Smooth muscle cell (in vitro differentiated cells): ENCODE data around the gene ZKSCAN1. TPM values are rescaled to one million over a fixed set of nuclear protein-coding genes. Genes with fewer than 3 reads are reported as not detected.

Source experiments
- DNase-seq: peaks from one replicate; lab custom pipeline; 2025; ENCODE audit not compliant: unreplicated experiment; lab: John Stamatoyannopoulos, UW
- H2AFZ ChIP-seq: fragments of 200-600 bp; sonication (generic); 2 replicates; pipeline ENCODE4 v1.6.0; 2016; ENCODE audit warnings: antibody characterized with exemption, low read depth, mild to moderate bottlenecking
- H3F3A ChIP-seq: fragments of 200-600 bp; sonication (generic); 2 replicates; pipeline ENCODE4 v1.6.0; 2017; ENCODE audit warnings: antibody characterized with exemption, low read depth
- H3K27ac ChIP-seq: fragments of 200-600 bp; sonication (generic); 2 replicates; pipeline ENCODE4 v1.5.1; 2016; ENCODE audit warnings: low read depth, mild to moderate bottlenecking
- H3K27me3 ChIP-seq: fragments of 200-600 bp; sonication (generic); 2 replicates; pipeline ENCODE4 v1.6.1; 2016; ENCODE audit warnings: low read depth, mild to moderate bottlenecking
- H3K36me3 ChIP-seq: fragments of 200-600 bp; sonication (generic); 2 replicates; pipeline ENCODE4 v1.5.1; 2016; ENCODE audit warnings: low read depth
- H3K4me1 ChIP-seq: fragments of 200-600 bp; sonication (generic); 2 replicates; pipeline ENCODE4 v1.5.1; 2016; ENCODE audit warnings: low read depth
- H3K4me2 ChIP-seq: fragments of 200-600 bp; sonication (generic); 2 replicates; pipeline ENCODE4 v1.6.0; 2016; ENCODE audit warnings: mild to moderate bottlenecking
- H3K4me3 ChIP-seq: fragments of 200-600 bp; sonication (generic); 2 replicates; pipeline ENCODE4 v1.5.1; 2016; ENCODE audit warnings: mild to moderate bottlenecking
- H3K79me2 ChIP-seq: fragments of 200-600 bp; sonication (generic); 2 replicates; pipeline ENCODE4 v1.6.0; 2016; ENCODE audit warnings: low read depth, mild to moderate bottlenecking
- H3K9ac ChIP-seq: fragments of 200-600 bp; sonication (generic); 2 replicates; pipeline ENCODE4 v1.6.0; 2016; ENCODE audit warnings: low read depth
- H3K9me3 ChIP-seq: fragments of 200-600 bp; sonication (generic); replicated peaks from 2 replicates; pipeline ENCODE4 v1.5.1; 2016; ENCODE audit warnings: low read depth
- H4K20me1 ChIP-seq: fragments of 200-600 bp; sonication (generic); 2 replicates; pipeline ENCODE4 v1.6.0; 2016; ENCODE audit warnings: low read depth
- WGBS: methylation state at CpG from one replicate; pipeline ENCODE4 v1.1.7; 2016; ENCODE audit warnings: low lambda C conversion rate; 5-methylcytosine and 5-hydroxymethylcytosine counted together
- polyA plus RNA-seq: library from polyadenylated mRNA; unstranded; fragments of >200 nt; fragmentation: Nextera tagmentation; extraction: Ambion mirVana; gene quantifications from 2 replicates; pipeline ENCODE4 v1.2.1, GENCODE V29; 2016
- total RNA-seq: library from RNA; depleted of rRNA; stranded (reverse); fragments of >200 nt; gene quantifications from 2 replicates; pipeline ENCODE4 v1.2.3, GENCODE V29; 2014
- TF ChIP-seq, protein P1 (sequence below): fragments of 200-600 bp; sonication (generic); IDR thresholded peaks from 2 replicates; pipeline ENCODE4 v1.5.1; 2017; ENCODE audit warnings: borderline replicate concordance, mild to moderate bottlenecking, antibody characterized with exemption; ENCODE audit not compliant: insufficient read depth, poor library complexity, severe bottlenecking

ZKSCAN1 gene
- total and polyA plus RNA-seq, 2 experiments from 2014 or later: 26.0 to 43.9 TPM

DNA sequence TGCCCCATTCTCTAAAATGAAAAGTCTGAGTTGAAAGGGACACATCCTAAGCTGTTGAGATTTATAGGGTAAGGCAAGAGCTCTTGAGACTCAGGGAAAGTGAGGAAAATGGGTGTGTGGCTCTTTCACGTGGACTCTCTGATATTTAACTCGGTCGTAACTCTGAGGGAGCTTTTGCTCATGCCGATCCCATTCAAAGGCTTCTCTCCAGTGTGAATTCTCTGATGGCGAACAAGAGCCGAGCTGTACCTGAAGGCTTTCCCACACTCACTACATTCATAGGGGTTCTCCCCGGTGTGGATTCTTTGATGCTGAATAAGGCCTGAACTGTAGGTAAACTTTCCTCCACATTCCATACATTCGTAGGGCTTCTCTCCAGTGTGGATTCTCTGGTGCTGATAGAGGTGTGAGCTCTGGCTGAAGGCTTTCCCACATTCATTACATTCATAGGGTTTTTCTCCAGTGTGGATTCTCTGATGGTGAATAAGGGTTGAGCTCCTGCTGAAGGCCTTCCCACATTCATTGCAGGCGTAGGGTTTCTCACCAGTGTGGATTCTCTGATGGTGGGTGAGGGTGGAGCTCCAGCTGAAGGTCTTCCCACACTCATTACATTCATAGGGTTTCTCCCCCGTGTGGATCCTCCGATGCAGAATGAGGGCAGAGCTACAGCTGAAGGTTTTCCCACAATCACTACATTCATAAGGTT lies 55.8 kb downstream of the ZKSCAN1 start:
- WGBS: 98% methylated on average over 11 of the region's 11 CpGs
- Histone ChIP-seq H2AFZ (no peak overlapping the region), H3K4me1 (no peaks in the 10 kb centered on the region), H3K9me3 (peaks cover 35% of the 10 kb centered on the region), H3F3A (peaks cover 21% of the 10 kb centered on the region), H3K79me2 (peaks cover 19% of the 10 kb centered on the region), H3K27ac (no peak overlapping the region), H3K4me3 (no peak overlapping the region), H3K27me3 (no peaks in the 10 kb centered on the region), H3K4me2 (no peak overlapping the region), H4K20me1 (no peaks in the 10 kb centered on the region), H3K36me3 (peaks cover 63% of the 10 kb centered on the region), H3K9ac (no peak overlapping the region)
- DNase-seq: no peak
- TF ChIP-seq, protein P1, sequence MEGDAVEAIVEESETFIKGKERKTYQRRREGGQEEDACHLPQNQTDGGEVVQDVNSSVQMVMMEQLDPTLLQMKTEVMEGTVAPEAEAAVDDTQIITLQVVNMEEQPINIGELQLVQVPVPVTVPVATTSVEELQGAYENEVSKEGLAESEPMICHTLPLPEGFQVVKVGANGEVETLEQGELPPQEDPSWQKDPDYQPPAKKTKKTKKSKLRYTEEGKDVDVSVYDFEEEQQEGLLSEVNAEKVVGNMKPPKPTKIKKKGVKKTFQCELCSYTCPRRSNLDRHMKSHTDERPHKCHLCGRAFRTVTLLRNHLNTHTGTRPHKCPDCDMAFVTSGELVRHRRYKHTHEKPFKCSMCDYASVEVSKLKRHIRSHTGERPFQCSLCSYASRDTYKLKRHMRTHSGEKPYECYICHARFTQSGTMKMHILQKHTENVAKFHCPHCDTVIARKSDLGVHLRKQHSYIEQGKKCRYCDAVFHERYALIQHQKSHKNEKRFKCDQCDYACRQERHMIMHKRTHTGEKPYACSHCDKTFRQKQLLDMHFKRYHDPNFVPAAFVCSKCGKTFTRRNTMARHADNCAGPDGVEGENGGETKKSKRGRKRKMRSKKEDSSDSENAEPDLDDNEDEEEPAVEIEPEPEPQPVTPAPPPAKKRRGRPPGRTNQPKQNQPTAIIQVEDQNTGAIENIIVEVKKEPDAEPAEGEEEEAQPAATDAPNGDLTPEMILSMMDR: no peak

DNA sequence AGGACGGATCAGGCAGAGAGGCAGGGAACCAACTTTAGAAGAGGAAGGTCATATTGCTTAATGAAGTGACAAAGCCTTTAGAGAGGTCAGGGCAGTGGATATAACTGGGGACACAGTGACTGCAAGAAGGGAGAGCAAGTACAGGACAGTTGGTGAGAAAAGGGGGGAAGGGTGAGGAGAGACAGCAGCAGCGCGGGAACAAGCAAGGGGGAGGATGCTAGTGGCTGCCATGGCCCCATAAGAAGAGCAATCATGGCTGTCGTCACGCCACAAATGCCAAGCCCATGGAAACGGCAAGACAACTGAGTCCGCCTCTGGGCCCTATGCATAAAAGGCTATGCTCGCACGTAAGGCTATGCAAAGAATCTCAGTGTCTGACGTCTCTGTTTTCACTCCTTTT lies 57.1 kb downstream of the ZKSCAN1 start:
- Histone ChIP-seq H2AFZ (no peak overlapping the region), H3K4me3 (no peak overlapping the region), H3K4me1 (no peaks in the 10 kb centered on the region), H3K9me3 (peaks cover 35% of the 10 kb centered on the region), H3K79me2 (peaks cover 31% of the 10 kb centered on the region), H3K27me3 (no peaks in the 10 kb centered on the region), H3K36me3 (peaks cover 73% of the 10 kb centered on the region), H4K20me1 (peaks cover 7% of the 10 kb centered on the region), H3F3A (peaks cover 11% of the 10 kb centered on the region), H3K4me2 (no peak overlapping the region), H3K27ac (no peak overlapping the region), H3K9ac (no peak overlapping the region)
- WGBS: 98% methylated on average over 10 of the region's 10 CpGs
- TF ChIP-seq, protein P1: no peak
- DNase-seq: no peak

DNA sequence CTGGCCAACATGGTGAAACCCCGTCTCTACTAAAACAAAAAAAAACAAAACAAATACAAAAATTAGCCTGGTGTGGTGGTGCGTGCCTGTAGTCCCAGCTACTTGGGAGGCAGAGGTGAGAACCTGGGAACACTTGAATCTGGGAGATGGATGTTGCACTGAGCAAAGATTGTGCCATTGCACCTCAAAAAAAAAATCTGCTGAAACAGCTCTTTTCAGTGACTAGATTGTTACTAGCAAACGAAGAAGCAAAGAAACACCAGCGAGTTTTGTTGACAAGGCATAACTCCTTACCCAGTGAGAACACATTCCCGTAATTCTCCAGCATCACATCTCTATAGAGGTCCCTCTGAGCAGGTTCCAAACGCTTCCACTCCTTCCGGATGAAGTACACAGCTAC lies 59.4 kb downstream of the ZKSCAN1 start:
- peaks cover 69% of the 10 kb centered on the region for H3K36me3 ChIP-seq
- H2AFZ ChIP-seq: no peak overlapping the region
- peaks cover 21% of the 10 kb centered on the region for H4K20me1 ChIP-seq
- no peak overlapping the region for H3K4me3 ChIP-seq
- H3K79me2 ChIP-seq: peaks cover 55% of the 10 kb centered on the region
- TF ChIP-seq, protein P1: no peak
- H3K27ac ChIP-seq: no peak overlapping the region
- H3K9ac ChIP-seq: no peak overlapping the region
- peaks cover 4% of the 10 kb centered on the region for H3K4me1 ChIP-seq
- WGBS: 95% methylated on average over 7 of the region's 7 CpGs
- H3K27me3 ChIP-seq: no peaks in the 10 kb centered on the region
- no peak overlapping the region for H3K4me2 ChIP-seq
- DNase-seq: no peak
- H3K9me3 ChIP-seq: peaks cover 32% of the 10 kb centered on the region
- H3F3A ChIP-seq: peaks cover 2% of the 10 kb centered on the region

DNA sequence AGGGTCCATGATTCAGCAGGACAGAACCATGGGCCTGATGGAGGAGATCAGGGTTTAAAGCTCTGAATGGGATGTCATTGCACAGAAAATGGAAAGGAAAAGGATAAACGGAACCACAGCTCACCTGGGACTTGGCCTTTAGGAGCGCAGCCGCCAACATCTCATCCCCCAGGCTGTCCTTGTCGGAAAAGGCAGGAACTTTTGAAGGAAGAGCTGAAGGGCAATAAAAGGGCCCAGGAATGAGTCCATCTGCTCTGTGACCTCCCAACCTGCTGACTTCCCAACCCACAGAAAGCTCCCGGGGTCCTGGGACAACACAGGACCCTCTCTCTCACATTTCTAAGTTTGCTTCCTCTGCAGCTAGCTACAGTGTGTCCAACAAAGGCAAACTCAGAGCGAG lies 60.0 kb downstream of the ZKSCAN1 start:
- H2AFZ ChIP-seq: no peak overlapping the region
- no peak overlapping the region for H3K27ac ChIP-seq
- no peaks in the 10 kb centered on the region for H3K27me3 ChIP-seq
- H3F3A ChIP-seq: no peaks in the 10 kb centered on the region
- TF ChIP-seq, protein P1: no peak
- 98% methylated on average over 6 of the region's 6 CpGs for WGBS
- no peak overlapping the region for H3K9ac ChIP-seq
- H3K36me3 ChIP-seq: peaks cover 63% of the 10 kb centered on the region
- H3K79me2 ChIP-seq: peaks cover 61% of the 10 kb centered on the region
- peaks cover 10% of the 10 kb centered on the region for H3K4me1 ChIP-seq
- H3K9me3 ChIP-seq: peaks cover 26% of the 10 kb centered on the region
- H3K4me3 ChIP-seq: no peak overlapping the region
- no peak for DNase-seq
- H4K20me1 ChIP-seq: peaks cover 27% of the 10 kb centered on the region
- no peak overlapping the region for H3K4me2 ChIP-seq
